ENCODE data around the gene IPMK.

The IPMK gene

GRCh38 chr10:58173391-58173790 lies 94.3 kb downstream of the IPMK start:
- Histone ChIP-seq H3K4me1 (ENCODE audit: control insufficient read depth, insufficient read depth, low read length) (no peaks in the 10 kb centered on the region), H3K27ac (ENCODE audit: extremely low read depth, low read depth, low read length) (no peak overlapping the region), H3K36me3 (ENCODE audit: control insufficient read depth in 2 of 2, insufficient read depth in 1 of 2, low read length in 2 of 2) (no peaks in the 10 kb centered on the region), H3K9me3 (ENCODE audit: control insufficient read depth, insufficient read depth, low read depth, low read length) (no peaks in the 10 kb centered on the region), H3K4me3 (ENCODE audit: low read depth, low read length) (no peak overlapping the region)
- ChIA-PET POLR2A (no interaction called here), CTCF (no interaction called here)
- TF ChIP-seq ZNF777 (tag by site-specific recombination; IDR thresholded peaks at IDR 0.05; ENCODE audit: borderline replicate concordance) (no peak), TCF7L2 (IDR thresholded peaks at IDR 0.05; ENCODE audit: borderline replicate concordance, low read depth, low read length) (no peak), BCL11A (tag by site-specific recombination; IDR thresholded peaks at IDR 0.05; ENCODE audit: low read depth) (no peak), ZNF184 (tag by site-specific recombination; IDR thresholded peaks at IDR 0.05) (no peak), ZNF639 (tag by site-specific recombination; IDR thresholded peaks at IDR 0.05) (no peak), ZNF302 (tag by site-specific recombination; IDR thresholded peaks at IDR 0.05; ENCODE audit: low read depth) (no peak), SP7 (tag by site-specific recombination; IDR thresholded peaks at IDR 0.05) (no peak), ZNF610 (tag by site-specific recombination; IDR thresholded peaks at IDR 0.05; ENCODE audit: borderline replicate concordance) (no peak), ZNF449 (tag by site-specific recombination; IDR thresholded peaks at IDR 0.05) (no peak), ZNF175 (tag by site-specific recombination; IDR thresholded peaks at IDR 0.05) (no peak), HOXA7 (CRISPR knock-in tag; IDR thresholded peaks at IDR 0.05; ENCODE audit: borderline replicate concordance) (no peak), ZEB2 (tag by site-specific recombination; IDR thresholded peaks at IDR 0.05) (no peak), ZBTB49 (tag by site-specific recombination; IDR thresholded peaks at IDR 0.05; ENCODE audit: low read depth) (no peak), ZNF26 (tag by site-specific recombination; IDR thresholded peaks at IDR 0.05) (no peak)

GRCh38 chr10:58171146-58171545 lies 96.5 kb downstream of the IPMK start:
- Histone ChIP-seq H3K4me1 (ENCODE audit: control insufficient read depth, insufficient read depth, low read length) (no peaks in the 10 kb centered on the region), H3K4me3 (ENCODE audit: low read depth, low read length) (no peak overlapping the region), H3K9me3 (ENCODE audit: control insufficient read depth, insufficient read depth, low read depth, low read length) (no peaks in the 10 kb centered on the region), H3K36me3 (ENCODE audit: control insufficient read depth in 2 of 2, insufficient read depth in 1 of 2, low read length in 2 of 2) (no peaks in the 10 kb centered on the region), H3K27ac (ENCODE audit: extremely low read depth, low read depth, low read length) (no peak overlapping the region)
- no peak for TF ChIP-seq ZNF354C (tag by site-specific recombination; IDR thresholded peaks at IDR 0.05; ENCODE audit: borderline replicate concordance, low read depth)
- ChIA-PET POLR2A (no interaction called here), CTCF (interaction anchor here (0.5 to 0.6 kb wide), 3 partner anchors 14 to 111 kb away, joined by 3 to 4 read pairs (median 4); no protein-coding TSS in a partner anchor)

GRCh38 chr10:58164517-58164916 lies 103.2 kb downstream of the IPMK start:
- no peak overlapping the region for H3K4me3 ChIP-seq (ENCODE audit: low read depth, low read length)
- H3K36me3 ChIP-seq (ENCODE audit: control insufficient read depth in 2 of 2, insufficient read depth in 1 of 2, low read length in 2 of 2): no peaks in the 10 kb centered on the region
- H3K9me3 ChIP-seq (ENCODE audit: control insufficient read depth, insufficient read depth, low read depth, low read length): no peaks in the 10 kb centered on the region
- CTCF ChIA-PET: no interaction called here
- no peak overlapping the region for H3K27ac ChIP-seq (ENCODE audit: extremely low read depth, low read depth, low read length)
- TF ChIP-seq ZNF626 (tag by site-specific recombination; IDR thresholded peaks at IDR 0.05) (no peak), PATZ1 (tag by site-specific recombination; IDR thresholded peaks at IDR 0.05) (no peak)
- POLR2A ChIA-PET: no interaction called here
- no peaks in the 10 kb centered on the region for H3K4me1 ChIP-seq (ENCODE audit: control insufficient read depth, insufficient read depth, low read length)

All from HEK293 (cell line).